ENCODE data around the gene KLHL34. TPM values are rescaled to one million over a fixed set of nuclear protein-coding genes. Genes with fewer than 3 reads are reported as not detected.
A peak's percentile ranks its signal among the peaks of the same experiment; 100 is the strongest.

The KLHL34 gene
- total and polyA plus RNA-seq, 4 donors: 0.03 to 0.06 TPM; not detected in 2

GRCh38 chrX:21659320-21659719, 1.2 kb upstream of the KLHL34 start:
- Histone ChIP-seq H3K36me3 (ENCODE audit: control insufficient read depth in 4 of 4, insufficient read depth in 4 of 4, low read length in 4 of 4) (no peaks in the 10 kb centered on the region), H3K9me3 (ENCODE audit: control insufficient read depth in 4 of 4, insufficient read depth in 3 of 4, low read length in 3 of 4) (peaks cover 0 to 6% (median 0%) of the 10 kb centered on the region in 4 donors), H3K27ac (ENCODE audit: low read depth in 1 of 2, low read length in 1 of 2) (peak overlapping the region in 1 of 2 donors; percentile 93), H3K4me3 (no peak overlapping the region), H3K27me3 (ENCODE audit: control insufficient read depth in 3 of 3, insufficient read depth in 3 of 3, low read length in 2 of 3) (peaks cover 2 to 9% (median 4%) of the 10 kb centered on the region in 3 donors), H3K9ac (ENCODE audit: insufficient read depth in 1 of 2, low read length in 2 of 2) (no peak overlapping the region), H3K4me1 (ENCODE audit: control insufficient read depth in 5 of 5, insufficient read depth in 5 of 5, low read length in 5 of 5) (peaks cover 0 to 17% (median 2%) of the 10 kb centered on the region in 5 donors)
- DNase-seq (no peak), ATAC-seq (ENCODE audit: insufficient read depth, low FRiP score) (no peak)
- no peak for TF ChIP-seq CTCF (IDR thresholded peaks at IDR 0.05; ENCODE audit: control extremely low read depth, extremely low read depth)
- 71 to 87% methylated on average over 3 of the region's 3 CpGs for WGBS, 2 donors

- no peak for TF ChIP-seq CTCF (IDR thresholded peaks at IDR 0.05; ENCODE audit: control extremely low read depth, extremely low read depth)
Observed at GRCh38 chrX:21658746-21659145, 616 bp upstream of the KLHL34 start.

GRCh38 chrX:21657318-21658151, 595 bp downstream of the KLHL34 start:
- Histone ChIP-seq H3K4me3 (no peak overlapping the region), H3K36me3 (ENCODE audit: control insufficient read depth in 4 of 4, insufficient read depth in 4 of 4, low read length in 4 of 4) (no peaks in the 10 kb centered on the region), H3K27me3 (ENCODE audit: control insufficient read depth in 3 of 3, insufficient read depth in 3 of 3, low read length in 2 of 3) (peaks cover 2 to 5% (median 4%) of the 10 kb centered on the region in 3 donors), H3K27ac (ENCODE audit: low read depth in 1 of 2, low read length in 1 of 2) (peak overlapping the region in 1 of 2 donors; percentile 93), H3K9ac (ENCODE audit: insufficient read depth in 1 of 2, low read length in 2 of 2) (no peak overlapping the region), H3K9me3 (ENCODE audit: control insufficient read depth in 4 of 4, insufficient read depth in 3 of 4, low read length in 3 of 4) (peaks cover 0 to 6% (median 0%) of the 10 kb centered on the region in 4 donors), H3K4me1 (ENCODE audit: control insufficient read depth in 5 of 5, insufficient read depth in 5 of 5, low read length in 5 of 5) (peaks cover 0 to 17% (median 0%) of the 10 kb centered on the region in 5 donors)
- 33 to 60% methylated on average over 36 to 57 of the region's 57 CpGs for WGBS, 2 donors
- TF ChIP-seq CTCF (IDR thresholded peaks at IDR 0.05; ENCODE audit: control extremely low read depth, extremely low read depth): no peak
- no peak for DNase-seq
- no peak for ATAC-seq (ENCODE audit: insufficient read depth, low FRiP score)

More at GRCh38 chrX:21658746-21659145, 616 bp upstream of the KLHL34 start:
- no peak for ATAC-seq (ENCODE audit: insufficient read depth, low FRiP score)
- peaks cover 0 to 6% (median 0%) of the 10 kb centered on the region in 4 donors for H3K9me3 ChIP-seq (ENCODE audit: control insufficient read depth in 4 of 4, insufficient read depth in 3 of 4, low read length in 3 of 4)
- peaks cover 0 to 17% (median 2%) of the 10 kb centered on the region in 5 donors for H3K4me1 ChIP-seq (ENCODE audit: control insufficient read depth in 5 of 5, insufficient read depth in 5 of 5, low read length in 5 of 5)
- H3K4me3 ChIP-seq: no peak overlapping the region
- WGBS, 2 donors: 41 to 42% methylated on average over 7 to 23 of the region's 23 CpGs
- H3K27me3 ChIP-seq (ENCODE audit: control insufficient read depth in 3 of 3, insufficient read depth in 3 of 3, low read length in 2 of 3): peaks cover 2 to 9% (median 4%) of the 10 kb centered on the region in 3 donors
- H3K9ac ChIP-seq (ENCODE audit: insufficient read depth in 1 of 2, low read length in 2 of 2): no peak overlapping the region
- no peak for DNase-seq
- H3K36me3 ChIP-seq (ENCODE audit: control insufficient read depth in 4 of 4, insufficient read depth in 4 of 4, low read length in 4 of 4): no peaks in the 10 kb centered on the region
- H3K27ac ChIP-seq (ENCODE audit: low read depth in 1 of 2, low read length in 1 of 2): peak overlapping the region in 1 of 2 donors; percentile 93
